ENCODE data around the gene XYLB.

DNA sequence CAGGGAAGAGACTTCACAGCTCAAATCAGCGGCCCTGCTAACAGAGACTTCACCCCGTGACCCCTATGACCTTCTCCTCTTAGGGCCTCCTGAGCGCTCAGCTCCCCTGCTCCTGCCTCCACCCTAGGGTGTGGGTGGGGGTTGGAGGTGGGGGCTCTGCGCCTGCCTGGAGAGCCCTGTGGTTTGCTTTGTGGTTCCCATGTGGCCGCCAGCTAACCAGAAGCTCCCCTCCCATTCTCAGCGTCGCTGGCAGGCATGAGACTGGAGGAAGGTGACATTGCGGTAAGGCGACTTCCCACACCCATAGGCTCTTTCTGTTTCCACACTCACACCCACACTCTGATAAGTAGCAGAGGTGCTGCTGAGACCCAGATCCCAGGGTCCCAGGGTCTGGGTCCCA is 27.6 kb downstream of the XYLB start:
- TF ChIP-seq, protein P1, sequence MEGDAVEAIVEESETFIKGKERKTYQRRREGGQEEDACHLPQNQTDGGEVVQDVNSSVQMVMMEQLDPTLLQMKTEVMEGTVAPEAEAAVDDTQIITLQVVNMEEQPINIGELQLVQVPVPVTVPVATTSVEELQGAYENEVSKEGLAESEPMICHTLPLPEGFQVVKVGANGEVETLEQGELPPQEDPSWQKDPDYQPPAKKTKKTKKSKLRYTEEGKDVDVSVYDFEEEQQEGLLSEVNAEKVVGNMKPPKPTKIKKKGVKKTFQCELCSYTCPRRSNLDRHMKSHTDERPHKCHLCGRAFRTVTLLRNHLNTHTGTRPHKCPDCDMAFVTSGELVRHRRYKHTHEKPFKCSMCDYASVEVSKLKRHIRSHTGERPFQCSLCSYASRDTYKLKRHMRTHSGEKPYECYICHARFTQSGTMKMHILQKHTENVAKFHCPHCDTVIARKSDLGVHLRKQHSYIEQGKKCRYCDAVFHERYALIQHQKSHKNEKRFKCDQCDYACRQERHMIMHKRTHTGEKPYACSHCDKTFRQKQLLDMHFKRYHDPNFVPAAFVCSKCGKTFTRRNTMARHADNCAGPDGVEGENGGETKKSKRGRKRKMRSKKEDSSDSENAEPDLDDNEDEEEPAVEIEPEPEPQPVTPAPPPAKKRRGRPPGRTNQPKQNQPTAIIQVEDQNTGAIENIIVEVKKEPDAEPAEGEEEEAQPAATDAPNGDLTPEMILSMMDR (IDR thresholded peaks at IDR 0.05) = no peak
- TF ChIP-seq POLR2A (IDR thresholded peaks at IDR 0.05) = no peak

Measured in ovary (tissue), 3 donors.